Vagina (tissue), 2 donors: Measurements from ENCODE around the gene TMEM169.

Source experiments
- POLR2A ChIP-seq, 2 donors: fragments of 450-650 bp; IDR thresholded peaks; one replicate each; pipeline ENCODE4 v1.6.1; 2017; ENCODE audit warnings: antibody characterized with exemption in 2 of 2, mild to moderate bottlenecking in 2 of 2, moderate library complexity in 2 of 2
- POLR2AphosphoS5 ChIP-seq, 2 donors: sonication (generic); formaldehyde crosslinking; IDR thresholded peaks; one replicate each; pipeline ENCODE4 v1.9.0; 2017; ENCODE audit warnings: antibody characterized with exemption in 2 of 2, mild to moderate bottlenecking in 2 of 2, low read depth in 1 of 2; ENCODE audit not compliant: insufficient read depth in 1 of 2

GRCh38 chr2:216149741-216150140 lies 68.0 kb downstream of the TMEM169 start:
- TF ChIP-seq POLR2A (IDR thresholded peaks at IDR 0.05) (no peak), POLR2AphosphoS5 (IDR thresholded peaks at IDR 0.05; ENCODE audit: insufficient read depth in 1 of 2, low read depth in 1 of 2) (no peak)
